HEK293 (cell line): Measurements from ENCODE around the gene C20orf144.

Experiments
- CTCF ChIP-seq: fragments of 450-650 bp; formaldehyde crosslinking; IDR thresholded peaks from 2 replicates; pipeline ENCODE4 v1.5.1; 2016; ENCODE audit warnings: missing biosample characterization, missing genetic modification characterization
- ZFP3 ChIP-seq: fragments of 450-650 bp; formaldehyde crosslinking; IDR thresholded peaks from 2 replicates; pipeline ENCODE4 v1.5.1; 2016; ENCODE audit warnings: low read depth, missing biosample characterization, missing genetic modification characterization

GRCh38 chr20:33624399-33624798 is 37.7 kb upstream of the C20orf144 start:
- TF ChIP-seq CTCF: no peak
- no peak for TF ChIP-seq ZFP3
